HCT116 (cell line): ENCODE data around the gene ADAMTS4. TPM values are rescaled to one million over a fixed set of nuclear protein-coding genes. Genes with fewer than 3 reads are reported as not detected.

Source experiments
- ATAC-seq: fragments of 200-7000 bp; cut with Tn5 transposase; 2 replicates; pipeline ENCODE4 v1.9.1; 2020; ENCODE audit warnings: mild to moderate bottlenecking, moderate library complexity
- BruUV-seq: library from RNA; stranded (reverse); fragments of 400-500 nt; replicated peaks from 2 replicates; lab custom pipeline; 2021; lab: Mats Ljungman, UMichigan
- CTCF ChIA-PET: fragments of 300-600 bp; sonication (Branson Sonifier 250); formaldehyde crosslinking; loops from one replicate; lab custom pipeline; 2021; ENCODE audit warnings: antibody characterized with exemption; lab: Charles Lee
- POLR2A ChIA-PET: fragments of 300-600, 350-600 bp; sonication (Branson Sonifier 250); formaldehyde crosslinking; loops from one replicate; lab custom pipeline; 2021; ENCODE audit warnings: antibody characterized with exemption; lab: Charles Lee
- RAD21 ChIA-PET, 2 experiments: fragments of 300-600 bp; sonication (Branson Sonifier 250); formaldehyde crosslinking; loops; one replicate each; lab custom pipeline; 2023; ENCODE audit warnings: low total read pairs in 2 of 2; ENCODE audit not compliant: uncharacterized antibody in 2 of 2, unreplicated experiment in 2 of 2, low non-redundant PET in 1 of 2; lab: Charles Lee
- DNase-seq: peaks from one replicate; pipeline ENCODE4 v3.0.0-alpha.2; 2010; ENCODE audit warnings: low read depth, low spot score
- H2AFZ ChIP-seq: fragments of 200-600 bp; shearing (Covaris generic), sonication (generic); 2 replicates; pipeline ENCODE4 v1.6.1; 2017; ENCODE audit warnings: low read depth, mixed run types, mixed read lengths, antibody characterized with exemption, low read length; ENCODE audit not compliant: poor library complexity, severe bottlenecking
- H3K27ac ChIP-seq: 2 replicates; pipeline ENCODE4 v1.5.1; 2012; ENCODE audit warnings: low read depth, low read length
- H3K27me3 ChIP-seq: fragments of 200-600 bp; sonication (generic); 2 replicates; pipeline ENCODE4 v1.6.1; 2016; ENCODE audit warnings: mixed run types, low read length, mixed read lengths; ENCODE audit not compliant: insufficient read depth
- H3K36me3 ChIP-seq, 2 experiments: fragments of 200-500 bp in 1 of 2; fragments of 200-600 bp in 1 of 2; sonication (Bioruptor generic) in 1 of 2; sonication (generic) in 1 of 2; 2 replicates each; pipeline versions ENCODE4 v1.5.1 to v1.6.1; 2014 to 2016; ENCODE audit warnings: low read length in 2 of 2, inconsistent platforms in 1 of 2, mixed read lengths in 1 of 2, mixed run types in 1 of 2; ENCODE audit not compliant: insufficient read depth in 2 of 2, control insufficient read depth in 1 of 2
- H3K4me1 ChIP-seq, 2 experiments: fragments of 200-600 bp in 1 of 2; sonication (generic) in 1 of 2; 2 replicates each; pipeline versions ENCODE4 v1.5.1 to v1.6.1; 2012 to 2017; ENCODE audit warnings: low read length in 2 of 2, inconsistent platforms in 1 of 2, mild to moderate bottlenecking in 1 of 2, mixed read lengths in 1 of 2, mixed run types in 1 of 2, moderate library complexity in 1 of 2; ENCODE audit not compliant: insufficient read depth in 2 of 2, control insufficient read depth in 1 of 2
- H3K4me2 ChIP-seq: fragments of 200-600 bp; sonication (generic); 2 replicates; pipeline ENCODE4 v1.6.1; 2017; ENCODE audit warnings: mixed run types, low read length, mixed read lengths
- H3K4me3 ChIP-seq, 2 experiments: fragments of 200-600 bp in 1 of 2; sonication (generic) in 1 of 2; replicated peaks in 1 of 2; 2 replicates each; pipeline ENCODE4 v1.5.1; 2011 to 2016; ENCODE audit warnings: low read length in 2 of 2, control low read depth in 1 of 2, low read depth in 1 of 2, mild to moderate bottlenecking in 1 of 2, mixed read lengths in 1 of 2, mixed run types in 1 of 2
- H3K79me2 ChIP-seq: fragments of 200-600 bp; sonication (generic); 2 replicates; pipeline ENCODE4 v1.6.1; 2017; ENCODE audit warnings: mild to moderate bottlenecking, mixed run types, low read length, moderate library complexity, mixed read lengths; ENCODE audit not compliant: insufficient read depth
- H3K9ac ChIP-seq: fragments of 200-600 bp; sonication (generic); 2 replicates; pipeline ENCODE4 v1.6.1; 2016; ENCODE audit warnings: low read length, mixed read lengths
- H3K9me2 ChIP-seq: fragments of 200-600 bp; sonication (generic), shearing (Covaris generic); 2 replicates; pipeline ENCODE4 v1.6.1; 2017; ENCODE audit warnings: mixed run types, mild to moderate bottlenecking, moderate library complexity; ENCODE audit not compliant: insufficient read depth
- H3K9me3 ChIP-seq, 2 experiments: fragments of 200-500 bp in 1 of 2; fragments of 200-600 bp in 1 of 2; sonication (Bioruptor generic) in 1 of 2; sonication (generic) in 1 of 2; 2 replicates each; pipeline ENCODE4 v1.6.1; 2014 to 2017; ENCODE audit warnings: low read length in 2 of 2, mixed read lengths in 2 of 2, inconsistent platforms in 1 of 2, low read depth in 1 of 2, mild to moderate bottlenecking in 1 of 2, mixed run types in 1 of 2, moderate library complexity in 1 of 2; ENCODE audit not compliant: control insufficient read depth in 1 of 2, insufficient read depth in 1 of 2
- H4K20me1 ChIP-seq: fragments of 200-600 bp; sonication (generic), shearing (Covaris generic); 2 replicates; pipeline ENCODE4 v1.6.1; 2017; ENCODE audit warnings: mixed run types, mild to moderate bottlenecking, moderate library complexity; ENCODE audit not compliant: insufficient read depth
- ATF3 ChIP-seq: IDR thresholded peaks from 2 replicates; pipeline ENCODE4 v1.6.1; 2012
- CBX3 ChIP-seq: IDR thresholded peaks from 2 replicates; pipeline ENCODE4 v1.6.1; 2012; ENCODE audit warnings: low read depth
- CEBPB ChIP-seq: IDR thresholded peaks from 2 replicates; pipeline ENCODE4 v1.6.1; 2012; ENCODE audit warnings: low read depth
- CTCF ChIP-seq, 3 experiments: fragments of 200-600 bp in 1 of 3; sonication (generic) in 1 of 3; IDR thresholded peaks in 2 of 3; conservative IDR thresholded peaks in 1 of 3; 2 replicates each; pipeline ENCODE4 v1.5.1; 2012 to 2017; ENCODE audit warnings: low read depth in 2 of 3, low read length in 2 of 3, antibody characterized with exemption in 1 of 3, borderline replicate concordance in 1 of 3, control low read depth in 1 of 3, mild to moderate bottlenecking in 1 of 3, mixed read lengths in 1 of 3, mixed run types in 1 of 3, moderate library complexity in 1 of 3; ENCODE audit not compliant: insufficient read depth in 1 of 3
- EGR1 ChIP-seq: IDR thresholded peaks from 2 replicates; pipeline ENCODE4 v1.6.1; 2012; ENCODE audit warnings: low read depth
- ELF1 ChIP-seq: IDR thresholded peaks from 2 replicates; pipeline ENCODE4 v1.6.1; 2012; ENCODE audit warnings: low read depth, borderline replicate concordance
- EZH2 ChIP-seq: fragments of 200-600 bp; sonication (generic); IDR thresholded peaks from 2 replicates; pipeline ENCODE4 v1.6.1; 2017; ENCODE audit warnings: antibody characterized with exemption, mixed run types
- EZH2phosphoT487 ChIP-seq: fragments of 200-600 bp; IDR thresholded peaks from 2 replicates; pipeline ENCODE4 v1.6.1; 2018; ENCODE audit warnings: antibody characterized with exemption, borderline replicate concordance
- FOSL1 ChIP-seq: IDR thresholded peaks from 2 replicates; pipeline ENCODE4 v1.6.1; 2012; ENCODE audit warnings: low read depth
- JUND ChIP-seq: IDR thresholded peaks from 2 replicates; pipeline ENCODE4 v1.6.1; 2012
- MAX ChIP-seq: IDR thresholded peaks from 2 replicates; pipeline ENCODE4 v1.6.1; 2012
- POLR2A ChIP-seq: IDR thresholded peaks from 2 replicates; pipeline ENCODE4 v1.7.0; 2011; ENCODE audit warnings: borderline replicate concordance; ENCODE audit not compliant: insufficient read depth, insufficient read length; ENCODE audit errors: extremely low read depth
- POLR2AphosphoS5 ChIP-seq: IDR thresholded peaks from 2 replicates; pipeline ENCODE4 v1.6.1; 2011; ENCODE audit warnings: mild to moderate bottlenecking, low read depth, low read length, moderate library complexity
- RAD21 ChIP-seq: IDR thresholded peaks from 2 replicates; pipeline ENCODE4 v1.6.1; 2012; ENCODE audit warnings: low read depth, mild to moderate bottlenecking
- SIN3A ChIP-seq: IDR thresholded peaks from 2 replicates; pipeline ENCODE4 v1.6.1; 2012; ENCODE audit warnings: low read depth
- SP1 ChIP-seq: IDR thresholded peaks from 2 replicates; pipeline ENCODE4 v1.6.1; 2012; ENCODE audit warnings: low read depth
- TCF7L2 ChIP-seq: IDR thresholded peaks from 2 replicates; pipeline ENCODE4 v1.7.0; 2011; ENCODE audit warnings: borderline replicate concordance, inconsistent platforms; ENCODE audit not compliant: insufficient read depth, insufficient read length; ENCODE audit errors: extremely low read depth
- YY1 ChIP-seq: IDR thresholded peaks from 2 replicates; pipeline ENCODE4 v1.6.1; 2011; ENCODE audit warnings: low read length, low read depth, moderate library complexity, mild to moderate bottlenecking; ENCODE audit not compliant: insufficient replicate concordance; ENCODE audit errors: extremely low read depth
- ZFX ChIP-seq: fragments of 450-650 bp; IDR thresholded peaks from 2 replicates; pipeline ENCODE4 v1.6.1; 2017
- ZNF274 ChIP-seq: fragments of 200-500 bp; sonication (Bioruptor generic); IDR thresholded peaks from 2 replicates; pipeline ENCODE4 v1.6.1; 2014; ENCODE audit warnings: mild to moderate bottlenecking, low read depth, low read length, inconsistent platforms
- intact Hi-C: fragments of 100-400 bp; cut with micrococcal nuclease; formaldehyde crosslinking; loops from 2 replicates; pipeline ENCODE4 v1.10.0; 2022
- total RNA-seq: library from RNA; stranded (reverse); gene quantifications from one replicate; pipeline ENCODE4 v1.2.1, GENCODE V29; 2021; ENCODE audit not compliant: unreplicated experiment

The ADAMTS4 gene
- total RNA-seq, 1 experiment from 2014 or later = not detected

- POLR2A ChIA-PET = no interaction called here
- Histone ChIP-seq H3K4me3 (no peak overlapping the region), H3K4me2 (no peak overlapping the region), H3K4me1 (peaks cover 9 to 19% of the 10 kb centered on the region in 2 experiments), H3K79me2 (no peaks in the 10 kb centered on the region), H2AFZ (no peak overlapping the region), H3K36me3 (no peaks in the 10 kb centered on the region), H3K9ac (no peak overlapping the region)
- CTCF ChIA-PET = no interaction called here
- no peak for DNase-seq
- RAD21 ChIA-PET = no interaction called here
- TF ChIP-seq RAD21 = no peak
- TF ChIP-seq EZH2phosphoT487 = no peak
- no peak for TF ChIP-seq MAX
- no peak for TF ChIP-seq CBX3
- no peak for TF ChIP-seq ZNF274
- no peak for TF ChIP-seq SP1
- no peak for TF ChIP-seq CEBPB
- no peak for TF ChIP-seq ELF1
- no peak for TF ChIP-seq SIN3A
- no peak for TF ChIP-seq EGR1
- no peak for TF ChIP-seq EZH2
- TF ChIP-seq JUND = no peak
- TF ChIP-seq FOSL1 = no peak
- no peak for TF ChIP-seq POLR2A
- no peak for TF ChIP-seq POLR2AphosphoS5
- no peak for TF ChIP-seq ATF3
- TF ChIP-seq YY1 = no peak
- TF ChIP-seq TCF7L2 = no peak
- no peak for TF ChIP-seq ZFX
- no peak for TF ChIP-seq CTCF (IDR thresholded peaks at IDR 0.05 in 2 of 3, conservative IDR thresholded peaks at IDR 0.05 in 1 of 3; ENCODE audit: borderline replicate concordance in 1 of 3, insufficient read depth in 1 of 3, low read depth in 2 of 3, low read length in 2 of 3)
- TF ChIP-seq, all 23 proteins: peak for 0
- no peak for ATAC-seq
- BruUV-seq = no TSS peak
- intact Hi-C loops = no loop called here
- Histone ChIP-seq H4K20me1 (no peaks in the 10 kb centered on the region), H3K27ac (no peak overlapping the region), H3K9me3 (no peaks in the 10 kb centered on the region), H3K27me3 (no peaks in the 10 kb centered on the region), H3K9me2 (no peaks in the 10 kb centered on the region)
Observed at GRCh38 chr1:161187311-161187710, 11.5 kb downstream of the ADAMTS4 start.
